Right lobe of liver (tissue), 4 donors: ENCODE results near the gene TBC1D8.

ENCODE experiments used
- POLR2A ChIP-seq: fragments of 450-650 bp; IDR thresholded peaks from one replicate; pipeline ENCODE4 v1.6.1; 2017; ENCODE audit warnings: antibody characterized with exemption, mild to moderate bottlenecking
- TF ChIP-seq, protein P1 (sequence below), 4 donors: fragments of 200-600 bp in 3 of 4; fragments of 450-650 bp in 1 of 4; IDR thresholded peaks; one replicate each; pipeline versions ENCODE4 v1.5.1 to v1.8.0; 2016 to 2022; ENCODE audit warnings: antibody characterized with exemption in 4 of 4, mild to moderate bottlenecking in 2 of 4
- donor health status: DM: no; HTN: no; CAD: no.
- donor health status: DM: no; HTN: no; CAD: no.
- donor health status: DM: no; HTN: yes; CAD: no.

- TF ChIP-seq, protein P1, sequence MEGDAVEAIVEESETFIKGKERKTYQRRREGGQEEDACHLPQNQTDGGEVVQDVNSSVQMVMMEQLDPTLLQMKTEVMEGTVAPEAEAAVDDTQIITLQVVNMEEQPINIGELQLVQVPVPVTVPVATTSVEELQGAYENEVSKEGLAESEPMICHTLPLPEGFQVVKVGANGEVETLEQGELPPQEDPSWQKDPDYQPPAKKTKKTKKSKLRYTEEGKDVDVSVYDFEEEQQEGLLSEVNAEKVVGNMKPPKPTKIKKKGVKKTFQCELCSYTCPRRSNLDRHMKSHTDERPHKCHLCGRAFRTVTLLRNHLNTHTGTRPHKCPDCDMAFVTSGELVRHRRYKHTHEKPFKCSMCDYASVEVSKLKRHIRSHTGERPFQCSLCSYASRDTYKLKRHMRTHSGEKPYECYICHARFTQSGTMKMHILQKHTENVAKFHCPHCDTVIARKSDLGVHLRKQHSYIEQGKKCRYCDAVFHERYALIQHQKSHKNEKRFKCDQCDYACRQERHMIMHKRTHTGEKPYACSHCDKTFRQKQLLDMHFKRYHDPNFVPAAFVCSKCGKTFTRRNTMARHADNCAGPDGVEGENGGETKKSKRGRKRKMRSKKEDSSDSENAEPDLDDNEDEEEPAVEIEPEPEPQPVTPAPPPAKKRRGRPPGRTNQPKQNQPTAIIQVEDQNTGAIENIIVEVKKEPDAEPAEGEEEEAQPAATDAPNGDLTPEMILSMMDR (IDR thresholded peaks at IDR 0.05): no peak
- no peak for TF ChIP-seq POLR2A
Observed at GRCh38 chr2:101064868-101065549, 86.2 kb downstream of the TBC1D8 start.
